Measurements from ENCODE around the gene DUOX1. TPM values are rescaled to one million over a fixed set of nuclear protein-coding genes. Genes with fewer than 3 reads are reported as not detected.

DUOX1 gene
- total RNA-seq, 4 donors from 2014 or later: 0.33 to 1.7 (median 0.61) TPM

DNA sequence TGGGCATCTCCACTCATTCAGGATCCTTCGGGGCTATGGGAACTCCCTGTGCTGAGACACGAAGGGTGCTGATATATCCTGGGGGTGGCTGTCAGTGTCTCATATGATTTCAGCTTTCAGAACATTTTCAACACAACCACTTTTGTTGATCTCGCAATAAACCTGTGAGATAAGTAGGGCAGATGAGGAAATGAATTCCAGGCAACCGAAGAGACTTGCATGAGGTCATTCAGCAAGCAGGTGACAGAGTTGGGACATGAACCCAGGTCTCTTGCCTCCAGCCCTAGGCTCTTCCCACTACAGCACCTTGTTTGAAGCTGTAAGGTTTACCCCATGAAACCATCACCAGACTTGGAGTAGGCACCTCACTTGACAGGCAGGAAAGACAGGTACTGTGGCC is 16.6 kb downstream of the DUOX1 start:
- Histone ChIP-seq H3K27ac (replicated peaks in 1 of 4) (no peak overlapping the region), H3K36me3 (peaks cover 0 to 5% (median 0%) of the 10 kb centered on the region in 4 donors), H3K9me3 (no peaks in the 10 kb centered on the region), H3K4me3 (no peak overlapping the region), H3K4me1 (no peaks in the 10 kb centered on the region), H3K27me3 (peaks cover 0 to 18% (median 0%) of the 10 kb centered on the region in 4 donors)
- no peak for DNase-seq (ENCODE audit: extremely low spot score)
- intact Hi-C loops (cut with DNase I): no loop called here
- TF ChIP-seq POLR2A (IDR thresholded peaks at IDR 0.05; ENCODE audit: low read depth) (no peak), POLR2AphosphoS5 (IDR thresholded peaks at IDR 0.05) (no peak), EP300 (IDR thresholded peaks at IDR 0.05) (no peak)
- TF ChIP-seq, protein P1, sequence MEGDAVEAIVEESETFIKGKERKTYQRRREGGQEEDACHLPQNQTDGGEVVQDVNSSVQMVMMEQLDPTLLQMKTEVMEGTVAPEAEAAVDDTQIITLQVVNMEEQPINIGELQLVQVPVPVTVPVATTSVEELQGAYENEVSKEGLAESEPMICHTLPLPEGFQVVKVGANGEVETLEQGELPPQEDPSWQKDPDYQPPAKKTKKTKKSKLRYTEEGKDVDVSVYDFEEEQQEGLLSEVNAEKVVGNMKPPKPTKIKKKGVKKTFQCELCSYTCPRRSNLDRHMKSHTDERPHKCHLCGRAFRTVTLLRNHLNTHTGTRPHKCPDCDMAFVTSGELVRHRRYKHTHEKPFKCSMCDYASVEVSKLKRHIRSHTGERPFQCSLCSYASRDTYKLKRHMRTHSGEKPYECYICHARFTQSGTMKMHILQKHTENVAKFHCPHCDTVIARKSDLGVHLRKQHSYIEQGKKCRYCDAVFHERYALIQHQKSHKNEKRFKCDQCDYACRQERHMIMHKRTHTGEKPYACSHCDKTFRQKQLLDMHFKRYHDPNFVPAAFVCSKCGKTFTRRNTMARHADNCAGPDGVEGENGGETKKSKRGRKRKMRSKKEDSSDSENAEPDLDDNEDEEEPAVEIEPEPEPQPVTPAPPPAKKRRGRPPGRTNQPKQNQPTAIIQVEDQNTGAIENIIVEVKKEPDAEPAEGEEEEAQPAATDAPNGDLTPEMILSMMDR (IDR thresholded peaks at IDR 0.05): no peak
- 87% methylated on average over 4 of the region's 4 CpGs for WGBS

DNA sequence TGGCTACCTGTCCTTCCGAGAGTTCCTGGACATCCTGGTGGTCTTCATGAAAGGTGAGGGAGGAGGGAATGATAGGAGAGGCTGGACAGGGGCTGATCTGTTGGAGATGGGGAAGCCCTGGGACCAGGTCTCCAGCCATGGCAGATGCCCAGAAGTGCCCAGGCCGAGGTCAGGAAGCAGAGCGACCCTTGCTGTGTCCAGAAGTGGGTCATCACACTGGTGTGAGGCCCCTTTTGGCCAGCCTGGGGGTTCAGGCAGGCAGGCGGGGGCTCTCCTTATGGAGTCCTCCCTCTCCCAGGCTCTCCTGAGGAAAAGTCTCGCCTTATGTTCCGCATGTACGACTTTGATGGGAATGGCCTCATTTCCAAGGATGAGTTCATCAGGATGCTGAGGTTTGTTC is 17.8 kb downstream of the DUOX1 start:
- Histone ChIP-seq H3K4me3 (no peak overlapping the region), H3K4me1 (no peaks in the 10 kb centered on the region), H3K27me3 (peaks cover 0 to 10% (median 0%) of the 10 kb centered on the region in 4 donors), H3K9me3 (no peaks in the 10 kb centered on the region), H3K27ac (replicated peaks in 1 of 4) (no peak overlapping the region), H3K36me3 (peaks cover 0 to 17% (median 2%) of the 10 kb centered on the region in 4 donors)
- DNase-seq (ENCODE audit: extremely low spot score): no peak
- 94% methylated on average over 6 of the region's 7 CpGs for WGBS
- TF ChIP-seq, protein P1 (IDR thresholded peaks at IDR 0.05): no peak
- no peak for TF ChIP-seq POLR2AphosphoS5 (IDR thresholded peaks at IDR 0.05)
- no peak for TF ChIP-seq POLR2A (IDR thresholded peaks at IDR 0.05; ENCODE audit: low read depth)
- TF ChIP-seq EP300 (IDR thresholded peaks at IDR 0.05): no peak
- intact Hi-C loops (cut with DNase I): no loop called here

DNA sequence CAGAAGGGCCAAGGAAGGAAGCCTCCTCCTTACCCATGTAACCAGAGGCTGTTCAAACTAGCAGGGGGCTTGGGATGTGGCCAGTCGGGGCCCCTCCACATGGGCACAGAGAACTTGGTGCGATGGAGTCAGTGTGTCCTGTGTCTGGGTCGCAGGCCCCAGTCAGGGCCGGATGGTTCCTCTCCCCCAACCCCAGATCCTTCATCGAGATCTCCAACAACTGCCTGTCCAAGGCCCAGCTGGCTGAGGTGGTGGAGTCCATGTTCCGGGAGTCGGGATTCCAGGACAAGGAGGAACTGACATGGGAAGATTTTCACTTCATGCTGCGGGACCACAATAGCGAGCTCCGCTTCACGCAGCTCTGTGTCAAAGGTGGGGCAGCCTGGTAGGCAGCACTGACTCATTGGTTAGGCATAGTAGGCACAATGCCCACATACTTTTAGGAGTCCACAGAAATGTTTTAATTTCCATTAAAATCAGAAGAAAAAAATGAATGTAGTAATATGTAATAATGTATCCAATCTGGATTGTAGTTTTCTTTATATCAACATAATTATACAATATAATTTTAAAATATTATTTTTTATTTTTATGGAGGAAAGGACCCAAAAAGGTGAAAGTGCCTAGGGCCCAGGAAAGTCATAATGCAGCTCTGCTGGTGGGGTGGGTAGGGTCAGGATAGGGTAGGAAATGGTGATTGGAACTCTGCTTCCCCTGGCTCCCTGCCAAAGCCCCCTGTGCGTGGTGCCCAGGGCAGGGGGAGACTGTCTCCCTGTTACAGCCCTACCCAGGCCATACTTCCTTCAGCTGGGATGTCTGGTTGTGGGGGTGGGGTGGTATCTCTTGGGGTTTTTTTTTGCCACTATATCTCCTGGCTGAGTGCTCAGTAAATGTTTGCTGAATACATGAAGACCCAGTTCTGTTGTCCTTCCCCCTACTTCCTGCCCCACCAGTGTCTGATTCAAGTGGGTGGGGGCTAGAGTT is 18.6 kb downstream of the DUOX1 start:
- no peak overlapping the region for H3K27ac ChIP-seq (replicated peaks in 1 of 4)
- H3K4me3 ChIP-seq: no peak overlapping the region
- no peaks in the 10 kb centered on the region for H3K9me3 ChIP-seq
- H3K27me3 ChIP-seq: peaks cover 0 to 4% (median 0%) of the 10 kb centered on the region in 4 donors
- no peak for DNase-seq (ENCODE audit: extremely low spot score)
- TF ChIP-seq, protein P1 (IDR thresholded peaks at IDR 0.05): no peak
- TF ChIP-seq POLR2A (IDR thresholded peaks at IDR 0.05; ENCODE audit: low read depth) (no peak), EP300 (IDR thresholded peaks at IDR 0.05) (no peak), POLR2AphosphoS5 (IDR thresholded peaks at IDR 0.05) (no peak)
- intact Hi-C loops (cut with DNase I): no loop called here
- no peaks in the 10 kb centered on the region for H3K4me1 ChIP-seq
- 85% methylated on average over 10 of the region's 12 CpGs for WGBS
- H3K36me3 ChIP-seq: peaks cover 0 to 17% (median 2%) of the 10 kb centered on the region in 4 donors

DNA sequence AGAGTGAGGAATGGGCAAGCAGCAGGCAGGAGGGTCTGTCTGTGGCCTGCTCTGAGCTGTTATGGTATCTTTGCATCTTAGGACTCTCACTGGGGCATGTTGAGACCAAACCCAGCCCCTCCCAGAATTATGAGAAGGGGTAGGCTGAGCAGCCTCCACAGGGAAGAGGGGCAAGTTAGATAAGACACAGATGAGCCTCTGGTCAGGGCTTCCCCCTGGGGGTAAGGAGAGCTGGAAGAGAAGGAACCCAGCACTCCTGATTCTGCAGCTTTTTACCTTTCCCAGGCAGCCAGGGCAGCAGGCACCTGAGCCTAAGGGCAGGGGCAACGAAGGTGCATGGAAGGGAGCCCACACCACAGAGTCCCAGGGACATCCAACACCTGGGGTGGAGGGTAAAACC is 19.3 kb downstream of the DUOX1 start:
- Histone ChIP-seq H3K27ac (replicated peaks in 1 of 4) (no peak overlapping the region), H3K4me1 (no peaks in the 10 kb centered on the region), H3K4me3 (no peak overlapping the region), H3K27me3 (peaks cover 0 to under 1% (median 0%) of the 10 kb centered on the region in 4 donors), H3K9me3 (no peaks in the 10 kb centered on the region), H3K36me3 (peaks cover 0 to 17% (median 2%) of the 10 kb centered on the region in 4 donors)
- intact Hi-C loops (cut with DNase I): no loop called here
- WGBS: 93% methylated on average over 1 of the region's 1 CpG
- no peak for DNase-seq (ENCODE audit: extremely low spot score)
- no peak for TF ChIP-seq POLR2A (IDR thresholded peaks at IDR 0.05; ENCODE audit: low read depth)
- TF ChIP-seq POLR2AphosphoS5 (IDR thresholded peaks at IDR 0.05): no peak
- TF ChIP-seq, protein P1 (IDR thresholded peaks at IDR 0.05): no peak
- no peak for TF ChIP-seq EP300 (IDR thresholded peaks at IDR 0.05)

Measured in esophagus muscularis mucosa (tissue), 4 donors.